Kidney (tissue), 14 donors: ENCODE results near the gene AP5Z1. TPM values are rescaled to one million over a fixed set of nuclear protein-coding genes. Genes with fewer than 3 reads are reported as not detected.

Experiments used
- DNase-seq, 5 donors: peaks; one replicate each; pipeline ENCODE4 v3.0.0-alpha.2; 2013 to 2020
- FAIRE-seq: peaks from 2 replicates; lab custom pipeline; 2012; peaks lifted over from hg19 to GRCh38; lab: Jason Lieb, UNC
- H3K27ac ChIP-seq, 2 donors: one replicate each; pipeline ENCODE4 v1.7.0; 2013; ENCODE audit warnings: low read depth in 2 of 2, low read length in 2 of 2, inconsistent platforms in 1 of 2
- H3K27me3 ChIP-seq: one replicate; pipeline ENCODE4 v1.7.1; 2013; ENCODE audit warnings: low read length, inconsistent platforms; ENCODE audit not compliant: control insufficient read depth, insufficient read depth
- H3K36me3 ChIP-seq, 3 donors: one replicate each; pipeline versions ENCODE4 v1.7.0 to v1.7.1; 2013; ENCODE audit warnings: low read length in 3 of 3, control low read depth in 1 of 3, inconsistent platforms in 1 of 3; ENCODE audit not compliant: insufficient read depth in 3 of 3, control insufficient read depth in 2 of 3
- H3K4me1 ChIP-seq, 3 donors: one replicate each; pipeline versions ENCODE4 v1.7.0 to v1.7.1; 2013; ENCODE audit warnings: low read length in 3 of 3, inconsistent platforms in 1 of 3, low read depth in 1 of 3; ENCODE audit not compliant: control insufficient read depth in 2 of 3, insufficient read depth in 2 of 3
- H3K4me3 ChIP-seq, 3 donors: one replicate each; pipeline versions ENCODE4 v1.7.0 to v1.8.1; 2013; ENCODE audit warnings: low read length in 3 of 3, control low read depth in 1 of 3, inconsistent platforms in 1 of 3
- H3K9ac ChIP-seq, 3 donors: one replicate each; pipeline versions ENCODE4 v1.7.0 to v1.7.1; 2013; ENCODE audit warnings: low read length in 3 of 3, control low read depth in 1 of 3, inconsistent platforms in 1 of 3
- H3K9me3 ChIP-seq, 3 donors: one replicate each; pipeline versions ENCODE4 v1.7.0 to v1.7.1; 2013; ENCODE audit warnings: low read length in 3 of 3, control low read depth in 1 of 3, inconsistent platforms in 1 of 3; ENCODE audit not compliant: control insufficient read depth in 2 of 3, insufficient read depth in 1 of 3
- intact Hi-C: fragments of 100-400 bp; cut with DNase I; formaldehyde crosslinking; loops from one replicate; pipeline ENCODE4 v1.11.1; 2022
- polyA plus RNA-seq: library from polyadenylated mRNA; stranded (reverse); fragments of 350-450 nt; fragmentation: Illumina TruSeq; extraction: RNeasy Lipid Tissue Mini Kit (QIAGEN cat#74804); gene quantifications from one replicate; pipeline ENCODE4 v1.2.3, GENCODE V29; 2014; ENCODE audit warnings: low read depth, low replicate concordance; ENCODE audit not compliant: insufficient read depth
- total RNA-seq: library from RNA; stranded (reverse); fragmentation: NEBNext Ultra II Directional; extraction: Animal tissue kit (Norgen Biotek cat#: 25700); gene quantifications from one replicate; pipeline ENCODE4 v1.2.1, GENCODE V29; 2021
- TF ChIP-seq, protein P1 (sequence below): IDR thresholded peaks from 3 replicates; pipeline ENCODE4 v1.5.1; 2012; ENCODE audit warnings: mild to moderate bottlenecking, moderate library complexity, borderline replicate concordance; ENCODE audit not compliant: insufficient read depth; ENCODE audit errors: extremely low read depth
- donor health status: control.
- donor health status: control.
- donor health status: control.
- donor health status: control.
- donor health status: control.
- donor health status: DM: yes; HTN: yes; CAD: no.
- donor health status: Normal renal cell carcinoma (clear cell type).

Gene AP5Z1
- total and polyA plus RNA-seq, 2 donors from 2014 or later: 23.4 to 38.5 TPM

GRCh38 chr7:4730971-4731370 lies 44.5 kb upstream of the AP5Z1 start:
- Histone ChIP-seq H3K4me3 (no peak overlapping the region), H3K9me3 (no peaks in the 10 kb centered on the region), H3K4me1 (peaks cover 0 to 7% (median 5%) of the 10 kb centered on the region in 3 donors), H3K27me3 (no peaks in the 10 kb centered on the region), H3K27ac (no peak overlapping the region), H3K9ac (no peak overlapping the region), H3K36me3 (peaks cover 0 to 15% (median 2%) of the 10 kb centered on the region in 3 donors)
- TF ChIP-seq, protein P1, sequence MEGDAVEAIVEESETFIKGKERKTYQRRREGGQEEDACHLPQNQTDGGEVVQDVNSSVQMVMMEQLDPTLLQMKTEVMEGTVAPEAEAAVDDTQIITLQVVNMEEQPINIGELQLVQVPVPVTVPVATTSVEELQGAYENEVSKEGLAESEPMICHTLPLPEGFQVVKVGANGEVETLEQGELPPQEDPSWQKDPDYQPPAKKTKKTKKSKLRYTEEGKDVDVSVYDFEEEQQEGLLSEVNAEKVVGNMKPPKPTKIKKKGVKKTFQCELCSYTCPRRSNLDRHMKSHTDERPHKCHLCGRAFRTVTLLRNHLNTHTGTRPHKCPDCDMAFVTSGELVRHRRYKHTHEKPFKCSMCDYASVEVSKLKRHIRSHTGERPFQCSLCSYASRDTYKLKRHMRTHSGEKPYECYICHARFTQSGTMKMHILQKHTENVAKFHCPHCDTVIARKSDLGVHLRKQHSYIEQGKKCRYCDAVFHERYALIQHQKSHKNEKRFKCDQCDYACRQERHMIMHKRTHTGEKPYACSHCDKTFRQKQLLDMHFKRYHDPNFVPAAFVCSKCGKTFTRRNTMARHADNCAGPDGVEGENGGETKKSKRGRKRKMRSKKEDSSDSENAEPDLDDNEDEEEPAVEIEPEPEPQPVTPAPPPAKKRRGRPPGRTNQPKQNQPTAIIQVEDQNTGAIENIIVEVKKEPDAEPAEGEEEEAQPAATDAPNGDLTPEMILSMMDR: no peak
- FAIRE-seq: no peak
- intact Hi-C loops: no loop called here
- DNase-seq: no peak

GRCh38 chr7:4731803-4732202 lies 43.6 kb upstream of the AP5Z1 start:
- Histone ChIP-seq H3K27me3 (no peaks in the 10 kb centered on the region), H3K9me3 (no peaks in the 10 kb centered on the region), H3K9ac (no peak overlapping the region), H3K27ac (no peak overlapping the region), H3K36me3 (peaks cover 0 to 15% (median 2%) of the 10 kb centered on the region in 3 donors), H3K4me3 (no peak overlapping the region), H3K4me1 (peaks cover 0 to 8% (median 7%) of the 10 kb centered on the region in 3 donors)
- intact Hi-C loops: no loop called here
- FAIRE-seq: no peak
- TF ChIP-seq, protein P1: no peak
- no peak for DNase-seq

DNA sequence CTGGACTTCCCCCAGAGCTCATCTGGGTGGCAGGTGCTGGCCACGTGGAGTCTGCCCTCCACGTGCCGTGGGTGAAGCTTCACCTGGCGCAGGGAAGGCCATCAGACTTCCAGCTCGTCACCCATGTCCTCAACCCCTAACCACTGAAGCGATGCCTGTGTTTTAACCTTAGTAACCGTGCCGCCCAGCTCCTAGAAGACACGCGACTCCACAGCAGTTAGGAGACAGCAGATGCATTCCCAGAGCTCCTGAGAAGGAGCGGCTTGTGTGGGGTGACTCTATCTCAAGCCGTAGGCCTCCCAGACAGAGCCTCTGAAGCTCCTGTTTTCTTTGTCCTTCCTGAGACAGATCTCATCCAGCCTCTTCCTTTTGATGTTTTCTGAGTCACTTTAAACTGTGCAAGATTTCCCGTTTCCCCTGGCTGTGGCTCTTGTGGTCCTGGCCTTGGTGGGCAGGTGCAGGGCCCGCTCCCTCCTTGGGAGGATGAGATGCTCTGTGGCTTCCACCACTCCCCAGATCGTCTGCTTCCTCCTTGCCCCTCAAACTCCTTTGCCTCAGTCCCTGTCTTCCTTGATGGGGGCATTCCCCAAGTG lies 41.4 kb upstream of the AP5Z1 start:
- intact Hi-C loops: no loop called here
- Histone ChIP-seq H3K9me3 (no peaks in the 10 kb centered on the region), H3K36me3 (peaks cover 0 to 11% (median 0%) of the 10 kb centered on the region in 3 donors), H3K9ac (no peak overlapping the region), H3K27ac (no peak overlapping the region), H3K4me3 (no peak overlapping the region), H3K27me3 (no peaks in the 10 kb centered on the region), H3K4me1 (peaks cover 0 to 13% (median 7%) of the 10 kb centered on the region in 3 donors)
- TF ChIP-seq, protein P1: no peak
- no peak for FAIRE-seq
- DNase-seq: no peak
